HG02970 (cell line): ENCODE results near the gene CLCN2.
A peak's percentile ranks its signal among the peaks of the same experiment; 100 is the strongest.
"Not testable (repeated sequence)": the region's sequence is repeated elsewhere in the genome, so short reads cannot be mapped to it uniquely, and the experiment has no call there.

Source experiments
- ATAC-seq: cut with Tn5 transposase; IDR thresholded peaks from one replicate; pipeline ENCODE4 v1.9.1; 2021; ENCODE audit warnings: mild to moderate bottlenecking, moderate library complexity, moderate number of reproducible peaks; ENCODE audit not compliant: unreplicated experiment, low FRiP score

Gene CLCN2

DNA sequence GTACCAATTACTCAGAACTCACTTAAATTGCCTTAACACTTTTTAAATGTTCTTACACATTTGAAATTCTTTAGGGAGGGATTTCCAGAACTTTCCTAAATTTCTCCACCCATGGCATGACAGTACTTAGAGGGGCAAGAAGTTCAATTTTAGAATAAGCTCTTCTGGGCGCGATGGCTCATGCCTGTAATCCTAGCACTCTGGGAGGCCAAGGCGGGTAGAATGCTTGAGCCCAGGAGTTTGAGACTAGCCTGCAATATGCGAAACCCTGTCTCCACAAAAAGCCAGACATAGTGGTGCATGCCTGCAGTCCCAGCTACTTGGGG is 13.4 kb downstream of the CLCN2 start:
- no peak for ATAC-seq

DNA sequence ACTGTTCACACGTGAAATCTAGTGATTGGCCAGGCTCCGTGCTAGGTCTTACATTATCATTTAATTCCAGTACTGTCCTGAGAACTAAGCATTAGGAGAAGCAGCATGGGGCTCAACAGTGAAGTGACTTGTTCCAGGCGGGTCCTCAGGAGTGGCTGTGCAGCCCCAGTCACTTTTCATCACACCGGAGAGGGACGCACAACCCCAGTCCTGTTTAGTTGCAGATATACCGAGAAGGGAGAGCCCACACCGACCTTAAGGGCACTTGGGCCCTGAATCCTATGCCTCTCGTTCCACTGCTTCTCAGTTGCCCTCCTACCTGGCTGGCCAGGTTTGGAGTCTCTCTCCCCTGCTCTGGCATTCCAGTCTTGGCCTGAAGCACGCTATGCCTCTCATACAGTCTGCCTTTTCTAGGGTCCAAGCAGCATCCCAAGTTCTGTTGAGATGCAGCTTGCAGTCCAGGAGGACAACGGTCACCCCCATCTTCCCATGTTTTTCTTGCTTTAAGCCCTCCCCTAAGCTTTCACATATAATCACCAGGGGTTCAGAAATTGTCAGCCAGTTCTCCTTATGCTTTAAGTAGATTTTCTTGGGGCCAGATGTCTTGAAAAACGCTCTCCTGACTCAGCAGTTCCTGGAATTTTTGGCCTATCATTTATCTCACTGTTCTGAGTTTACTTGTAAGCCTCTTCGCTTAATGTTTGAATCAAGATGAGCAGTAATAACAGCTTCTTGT is 13.9 kb downstream of the CLCN2 start:
- no peak for ATAC-seq

GRCh38 chr3:184346480-184347190 is 14.8 kb downstream of the CLCN2 start:
- ATAC-seq = no peak

GRCh38 chr3:184345317-184346144 is 15.9 kb downstream of the CLCN2 start:
- no peak for ATAC-seq

DNA sequence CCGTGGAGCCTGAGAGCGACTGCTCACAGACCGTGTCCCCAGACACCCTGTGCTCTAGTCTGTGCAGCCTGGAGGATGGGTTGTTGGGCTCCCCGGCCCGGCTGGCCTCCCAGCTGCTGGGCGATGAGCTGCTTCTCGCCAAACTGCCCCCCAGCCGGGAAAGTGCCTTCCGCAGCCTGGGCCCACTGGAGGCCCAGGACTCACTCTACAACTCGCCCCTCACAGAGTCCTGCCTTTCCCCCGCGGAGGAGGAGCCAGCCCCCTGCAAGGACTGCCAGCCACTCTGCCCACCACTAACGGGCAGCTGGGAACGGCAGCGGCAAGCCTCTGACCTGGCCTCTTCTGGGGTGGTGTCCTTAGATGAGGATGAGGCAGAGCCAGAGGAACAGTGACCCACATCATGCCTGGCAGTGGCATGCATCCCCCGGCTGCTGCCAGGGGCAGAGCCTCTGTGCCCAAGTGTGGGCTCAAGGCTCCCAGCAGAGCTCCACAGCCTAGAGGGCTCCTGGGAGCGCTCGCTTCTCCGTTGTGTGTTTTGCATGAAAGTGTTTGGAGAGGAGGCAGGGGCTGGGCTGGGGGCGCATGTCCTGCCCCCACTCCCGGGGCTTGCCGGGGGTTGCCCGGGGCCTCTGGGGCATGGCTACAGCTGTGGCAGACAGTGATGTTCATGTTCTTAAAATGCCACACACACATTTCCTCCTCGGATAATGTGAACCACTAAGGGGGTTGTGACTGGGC is 16.7 kb downstream of the CLCN2 start:
- ATAC-seq = no peak

- ATAC-seq = no peak
Measured at GRCh38 chr3:184343200-184343876, 18.1 kb downstream of the CLCN2 start.

GRCh38 chr3:184341925-184342324 is 19.5 kb downstream of the CLCN2 start:
- ATAC-seq = no peak

GRCh38 chr3:184339451-184340135 is 21.8 kb downstream of the CLCN2 start:
- ATAC-seq = not testable (repeated sequence)

- no peak for ATAC-seq
Measured at GRCh38 chr3:184339001-184339400, 22.4 kb downstream of the CLCN2 start.

- no peak for ATAC-seq
Measured at GRCh38 chr3:184338511-184338945, 22.9 kb downstream of the CLCN2 start.

- ATAC-seq = no peak
Measured at GRCh38 chr3:184337981-184338380, 23.4 kb downstream of the CLCN2 start.

GRCh38 chr3:184337399-184337714 is 24.0 kb downstream of the CLCN2 start, which contains the start of gene FAM131A:
TSS of gene FAM131A (plus strand) at chr3:184337600. CDS start at chr3:184337631, 31 bp downstream.
- no peak for ATAC-seq

- no peak for ATAC-seq
Measured at GRCh38 chr3:184336547-184337398, 24.6 kb downstream of the CLCN2 start.

GRCh38 chr3:184335661-184336546 is 25.5 kb downstream of the CLCN2 start:
- ATAC-seq = peak; percentile 63

DNA sequence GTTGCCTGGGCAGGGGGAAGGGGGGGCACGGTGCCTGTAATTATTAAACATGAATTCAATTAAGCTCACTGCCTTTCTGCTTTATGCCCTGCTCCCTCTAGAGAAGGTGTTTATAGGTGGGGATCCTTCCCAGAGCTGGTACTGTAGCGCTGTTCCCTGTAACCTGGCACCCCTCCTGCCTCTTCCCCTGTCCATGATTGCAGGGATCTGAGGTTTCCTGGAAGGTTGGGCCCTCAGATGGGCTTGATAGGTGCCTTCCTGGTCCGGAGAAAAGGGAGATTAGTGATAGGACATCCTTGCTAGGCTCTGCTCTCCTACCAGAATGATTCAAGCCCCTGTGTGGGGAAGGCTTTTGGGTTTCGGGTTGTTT is 26.1 kb downstream of the CLCN2 start:
- peak; percentile 8 for ATAC-seq

- no peak for ATAC-seq
Measured at GRCh38 chr3:184334470-184335158, 26.8 kb downstream of the CLCN2 start.

DNA sequence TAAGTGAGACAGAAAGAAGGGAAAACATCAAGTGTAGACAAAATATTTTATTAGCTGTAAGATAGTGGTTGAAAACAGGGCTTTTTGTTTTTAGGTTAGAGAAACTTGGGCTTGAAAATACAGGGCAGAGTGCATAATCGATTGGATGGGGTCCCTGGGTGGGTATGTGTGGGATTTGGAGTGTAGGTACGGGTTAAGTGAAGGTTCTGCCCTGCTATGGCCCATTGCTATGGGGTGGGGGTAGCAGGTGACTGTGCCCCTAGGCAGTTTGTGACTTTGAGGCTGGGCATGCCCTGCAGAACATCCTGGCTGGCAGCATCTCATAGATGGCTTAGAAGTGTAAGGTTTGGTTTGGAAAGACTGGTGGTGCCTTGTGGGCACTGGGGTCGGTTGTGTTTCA is 27.7 kb downstream of the CLCN2 start:
- ATAC-seq = no peak
